Kidney (tissue), 14 donors: ENCODE measurements around the gene MRGPRD. TPM values are rescaled to one million over a fixed set of nuclear protein-coding genes. Genes with fewer than 3 reads are reported as not detected.

ENCODE experiments used
- DNase-seq, 5 donors: peaks; one replicate each; pipeline ENCODE4 v3.0.0-alpha.2; 2013 to 2020
- FAIRE-seq: peaks from 2 replicates; lab custom pipeline; 2012; peaks lifted over from hg19 to GRCh38; lab: Jason Lieb, UNC
- H3K27ac ChIP-seq, 2 donors: one replicate each; pipeline ENCODE4 v1.7.0; 2013; ENCODE audit warnings: low read depth in 2 of 2, low read length in 2 of 2, inconsistent platforms in 1 of 2
- H3K27me3 ChIP-seq: one replicate; pipeline ENCODE4 v1.7.1; 2013; ENCODE audit warnings: low read length, inconsistent platforms; ENCODE audit not compliant: control insufficient read depth, insufficient read depth
- H3K36me3 ChIP-seq, 3 donors: one replicate each; pipeline versions ENCODE4 v1.7.0 to v1.7.1; 2013; ENCODE audit warnings: low read length in 3 of 3, control low read depth in 1 of 3, inconsistent platforms in 1 of 3; ENCODE audit not compliant: insufficient read depth in 3 of 3, control insufficient read depth in 2 of 3
- H3K4me1 ChIP-seq, 3 donors: one replicate each; pipeline versions ENCODE4 v1.7.0 to v1.7.1; 2013; ENCODE audit warnings: low read length in 3 of 3, inconsistent platforms in 1 of 3, low read depth in 1 of 3; ENCODE audit not compliant: control insufficient read depth in 2 of 3, insufficient read depth in 2 of 3
- H3K4me3 ChIP-seq, 3 donors: one replicate each; pipeline versions ENCODE4 v1.7.0 to v1.8.1; 2013; ENCODE audit warnings: low read length in 3 of 3, control low read depth in 1 of 3, inconsistent platforms in 1 of 3
- H3K9ac ChIP-seq, 3 donors: one replicate each; pipeline versions ENCODE4 v1.7.0 to v1.7.1; 2013; ENCODE audit warnings: low read length in 3 of 3, control low read depth in 1 of 3, inconsistent platforms in 1 of 3
- H3K9me3 ChIP-seq, 3 donors: one replicate each; pipeline versions ENCODE4 v1.7.0 to v1.7.1; 2013; ENCODE audit warnings: low read length in 3 of 3, control low read depth in 1 of 3, inconsistent platforms in 1 of 3; ENCODE audit not compliant: control insufficient read depth in 2 of 3, insufficient read depth in 1 of 3
- CTCF ChIP-seq: IDR thresholded peaks from 3 replicates; pipeline ENCODE4 v1.5.1; 2012; ENCODE audit warnings: mild to moderate bottlenecking, moderate library complexity, borderline replicate concordance; ENCODE audit not compliant: insufficient read depth; ENCODE audit errors: extremely low read depth
- intact Hi-C: fragments of 100-400 bp; cut with DNase I; formaldehyde crosslinking; loops from one replicate; pipeline ENCODE4 v1.11.1; 2022
- polyA plus RNA-seq: library from polyadenylated mRNA; stranded (reverse); fragments of 350-450 nt; fragmentation: Illumina TruSeq; extraction: RNeasy Lipid Tissue Mini Kit (QIAGEN cat#74804); gene quantifications from one replicate; pipeline ENCODE4 v1.2.3, GENCODE V29; 2014; ENCODE audit warnings: low read depth, low replicate concordance; ENCODE audit not compliant: insufficient read depth
- total RNA-seq: library from RNA; stranded (reverse); fragmentation: NEBNext Ultra II Directional; extraction: Animal tissue kit (Norgen Biotek cat#: 25700); gene quantifications from one replicate; pipeline ENCODE4 v1.2.1, GENCODE V29; 2021
- donor health status: control.
- donor health status: control.
- donor health status: control.
- donor health status: control.
- donor health status: control.
- donor health status: DM: yes; HTN: yes; CAD: no.
- donor health status: Normal renal cell carcinoma (clear cell type).

The MRGPRD gene
- total and polyA plus RNA-seq, 2 donors from 2014 or later = not detected

GRCh38 chr11:68935516-68936357 lies 45.0 kb downstream of the MRGPRD start:
- H3K4me1 ChIP-seq = no peaks in the 10 kb centered on the region
- FAIRE-seq (no peak), DNase-seq (peak in 1 of 5 donors; percentile 37)
- TF ChIP-seq CTCF = no peak
- intact Hi-C loops = no loop called here
- H3K4me3 ChIP-seq = no peak overlapping the region
- no peak overlapping the region for H3K9ac ChIP-seq
- no peaks in the 10 kb centered on the region for H3K27me3 ChIP-seq
- peaks cover 0 to 24% (median 16%) of the 10 kb centered on the region in 3 donors for H3K36me3 ChIP-seq
- H3K9me3 ChIP-seq = no peaks in the 10 kb centered on the region
- H3K27ac ChIP-seq = no peak overlapping the region

- H3K4me1 ChIP-seq = no peaks in the 10 kb centered on the region
- DNase-seq (peak in 1 of 5 donors; percentile 63), FAIRE-seq (no peak)
- no peak for TF ChIP-seq CTCF
- H3K27ac ChIP-seq = no peak overlapping the region
- no peaks in the 10 kb centered on the region for H3K27me3 ChIP-seq
- intact Hi-C loops = no loop called here
- no peaks in the 10 kb centered on the region for H3K9me3 ChIP-seq
- peaks cover 0 to 24% (median 21%) of the 10 kb centered on the region in 3 donors for H3K36me3 ChIP-seq
- H3K4me3 ChIP-seq = no peak overlapping the region
- no peak overlapping the region for H3K9ac ChIP-seq
These were observed 45.7 kb downstream of the MRGPRD start for GRCh38 chr11:68935066-68935465.

GRCh38 chr11:68934666-68935065 lies 46.1 kb downstream of the MRGPRD start:
- FAIRE-seq (no peak), DNase-seq (peak in 1 of 5 donors; percentile 41)
- Histone ChIP-seq H3K4me1 (no peaks in the 10 kb centered on the region), H3K9me3 (no peaks in the 10 kb centered on the region), H3K27me3 (no peaks in the 10 kb centered on the region), H3K36me3 (peaks cover 0 to 23% (median 23%) of the 10 kb centered on the region in 3 donors), H3K27ac (no peak overlapping the region), H3K4me3 (no peak overlapping the region), H3K9ac (no peak overlapping the region)
- TF ChIP-seq CTCF = no peak
- intact Hi-C loops = no loop called here
